A172 (cell line): ENCODE results near the gene SPAG17. TPM values are rescaled to one million over a fixed set of nuclear protein-coding genes. Genes with fewer than 3 reads are reported as not detected.
A peak's percentile ranks its signal among the peaks of the same experiment; 100 is the strongest.

Source experiments
- DNase-seq: peaks from one replicate; pipeline ENCODE4 v3.0.0-alpha.2; 2015; ENCODE audit warnings: low spot score
- total RNA-seq: library from RNA; depleted of rRNA; stranded (reverse); fragments of >200 nt; shearing (Covaris generic); gene quantifications from 2 replicates; pipeline ENCODE4 v1.2.3, GENCODE V29; 2014

Gene SPAG17
- total RNA-seq, 1 experiment from 2014 or later, result 0.12 TPM

GRCh38 chr1:118075116-118075515, 109.9 kb downstream of the SPAG17 start:
- peak; percentile 28 for DNase-seq

- peak; percentile 20 for DNase-seq
Observed at GRCh38 chr1:118073648-118074435, 111.2 kb downstream of the SPAG17 start.

- DNase-seq, result no peak
Observed at GRCh38 chr1:118049981-118050380, 135.0 kb downstream of the SPAG17 start.

GRCh38 chr1:118047650-118048224, 137.3 kb downstream of the SPAG17 start:
- DNase-seq, result no peak

- DNase-seq, result no peak
Observed at GRCh38 chr1:118047006-118047649, 137.9 kb downstream of the SPAG17 start.

DNA sequence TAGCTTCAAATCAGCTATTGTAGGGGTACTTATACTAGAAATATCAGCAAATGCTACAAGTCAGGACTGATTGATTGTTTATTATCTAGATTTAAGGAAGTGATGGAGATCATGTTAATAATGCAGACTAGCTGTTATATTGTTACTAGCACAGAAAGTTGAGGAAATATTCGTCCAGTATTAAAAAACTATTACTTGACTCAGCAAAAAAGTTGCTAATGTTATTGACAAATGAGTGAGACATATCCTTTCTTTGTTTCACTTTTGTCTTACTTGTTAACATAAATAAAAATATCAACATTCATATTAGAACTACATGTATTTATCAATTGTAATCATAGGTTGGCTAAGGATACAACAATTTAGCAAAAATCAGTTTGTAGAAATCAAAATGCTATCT, 141.4 kb downstream of the SPAG17 start:
- no peak for DNase-seq

DNA sequence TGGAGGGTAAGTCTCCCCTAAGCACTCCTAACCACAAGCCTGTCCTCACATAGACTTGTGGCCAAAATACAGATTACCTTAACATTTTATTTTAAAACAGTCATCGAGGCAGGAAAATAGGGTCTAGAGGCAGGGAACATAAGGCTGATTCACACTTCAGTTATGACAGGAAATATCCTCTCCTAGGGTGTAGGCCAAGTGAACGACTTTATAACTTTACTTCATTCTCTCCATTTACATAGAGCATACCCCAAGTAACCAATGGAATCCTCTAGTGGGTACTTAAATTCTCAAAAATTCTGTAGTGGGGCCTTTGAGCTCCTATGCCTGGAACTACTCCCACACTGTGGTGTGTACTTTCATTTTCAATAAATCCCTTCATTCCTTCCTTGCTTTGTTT, 142.5 kb downstream of the SPAG17 start:
- DNase-seq, result no peak

DNA sequence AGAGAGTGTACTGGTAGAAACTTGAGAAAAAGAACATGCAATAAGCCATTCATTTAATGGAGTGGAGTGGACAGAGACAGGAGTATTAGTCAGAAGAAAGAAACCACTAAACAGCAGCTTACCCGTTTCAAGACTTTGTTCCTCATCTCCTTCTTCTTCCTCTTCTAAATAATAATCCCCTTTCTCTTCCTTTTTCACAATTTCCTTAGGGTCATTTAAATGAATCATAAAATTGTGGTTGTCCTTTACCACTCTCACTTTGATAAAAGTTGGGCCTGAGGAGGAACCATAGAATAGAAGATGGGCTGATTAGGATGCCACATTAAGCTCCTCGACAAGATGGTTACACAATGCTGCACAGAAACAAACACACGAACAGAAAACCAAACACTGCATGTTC, 145.9 kb downstream of the SPAG17 start:
- no peak for DNase-seq

DNA sequence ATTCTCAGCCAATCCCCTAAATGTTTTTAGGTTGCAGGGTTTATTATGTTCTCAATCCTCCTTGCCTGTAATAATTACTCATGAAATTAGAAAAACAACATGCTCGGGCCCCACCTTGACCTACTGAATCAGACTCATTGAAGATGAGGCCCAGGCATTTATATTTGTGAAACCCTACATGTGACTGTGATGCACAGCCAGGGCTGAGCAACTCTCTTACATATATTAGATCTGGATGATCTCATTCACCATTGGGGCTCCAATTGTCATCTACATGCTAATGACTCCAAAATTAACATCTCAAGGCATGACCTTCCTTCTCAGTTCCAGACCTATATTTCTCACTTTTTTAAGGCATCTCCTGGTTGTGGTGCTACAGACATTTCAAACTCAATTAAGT, 152.1 kb downstream of the SPAG17 start:
- DNase-seq, result no peak

GRCh38 chr1:118028267-118028666, 156.8 kb downstream of the SPAG17 start:
- no peak for DNase-seq

DNA sequence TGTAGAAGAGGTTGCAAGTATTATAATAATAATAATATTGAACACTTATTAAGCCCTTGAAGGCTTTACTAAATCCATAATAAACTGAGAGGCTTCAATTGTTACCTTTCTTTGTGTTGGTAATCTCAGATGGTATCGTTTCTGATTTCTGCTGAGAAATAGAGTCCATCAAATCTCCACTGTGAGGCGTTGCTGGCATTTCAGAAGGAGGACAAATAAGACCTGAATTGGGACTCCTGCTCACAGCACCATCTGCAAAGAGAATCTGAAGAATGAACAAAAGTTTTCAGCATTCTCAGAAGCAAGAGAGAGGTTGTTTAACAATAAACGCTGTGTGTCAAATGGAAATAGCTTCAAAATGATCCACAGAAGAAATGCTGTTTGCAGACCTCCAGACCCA, 161.8 kb downstream of the SPAG17 start:
- DNase-seq, result no peak

GRCh38 chr1:118021668-118022067, 163.4 kb downstream of the SPAG17 start:
- peak; percentile 26 for DNase-seq

- no peak for DNase-seq
Observed at GRCh38 chr1:118018060-118018459, 167.0 kb downstream of the SPAG17 start.

- no peak for DNase-seq
Observed at GRCh38 chr1:118013938-118014337, 171.1 kb downstream of the SPAG17 start.

GRCh38 chr1:118013336-118013735, 171.7 kb downstream of the SPAG17 start:
- DNase-seq, result no peak

DNA sequence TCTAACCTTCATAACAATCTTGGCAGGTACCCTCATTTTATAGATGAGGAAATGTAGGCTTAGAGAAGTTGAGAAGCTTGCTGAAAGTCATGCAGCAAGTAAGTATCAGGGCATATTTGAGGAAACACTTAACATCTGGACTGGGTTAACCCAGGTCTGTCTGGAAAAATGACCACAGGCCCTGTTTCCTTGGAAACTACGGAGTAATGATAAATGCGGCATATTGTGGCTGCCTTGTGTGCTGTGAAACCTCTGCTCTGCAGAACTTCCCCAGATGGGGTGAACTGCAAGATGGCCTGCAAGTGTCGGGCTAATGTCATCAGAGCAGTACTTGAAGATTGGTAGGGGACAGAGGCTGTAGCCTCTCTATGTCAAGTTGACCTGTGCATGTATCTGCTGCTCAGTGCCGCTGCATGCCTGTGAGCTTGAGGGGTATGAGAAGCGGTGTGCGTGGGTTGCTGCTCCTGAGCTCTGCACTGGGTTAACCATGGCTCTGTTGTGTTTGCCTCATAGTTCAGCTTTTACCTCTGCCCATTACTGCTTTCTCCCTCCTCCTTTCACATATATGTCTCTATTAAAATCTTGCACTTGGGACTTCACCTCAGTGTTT, 172.4 kb downstream of the SPAG17 start:
- no peak for DNase-seq

DNA sequence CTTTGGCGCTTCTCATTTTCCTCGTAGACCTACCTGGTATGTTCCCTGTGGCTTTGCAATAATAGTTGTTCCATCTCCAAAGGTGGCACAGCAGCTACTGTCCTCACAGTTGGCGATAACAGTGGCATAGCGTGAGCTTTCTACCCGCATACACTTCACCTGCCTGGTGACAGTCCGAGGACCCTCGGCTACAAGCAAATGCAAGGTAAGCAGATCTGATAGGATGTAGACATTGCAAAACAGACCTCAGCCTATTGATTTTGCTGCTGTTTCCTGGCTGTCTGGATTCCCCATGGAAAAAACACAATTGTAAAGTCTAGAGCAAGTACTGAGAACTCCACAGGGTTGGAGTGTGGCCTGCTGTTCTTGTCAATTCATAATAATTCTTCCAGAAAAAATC, 177.0 kb downstream of the SPAG17 start:
- no peak for DNase-seq

DNA sequence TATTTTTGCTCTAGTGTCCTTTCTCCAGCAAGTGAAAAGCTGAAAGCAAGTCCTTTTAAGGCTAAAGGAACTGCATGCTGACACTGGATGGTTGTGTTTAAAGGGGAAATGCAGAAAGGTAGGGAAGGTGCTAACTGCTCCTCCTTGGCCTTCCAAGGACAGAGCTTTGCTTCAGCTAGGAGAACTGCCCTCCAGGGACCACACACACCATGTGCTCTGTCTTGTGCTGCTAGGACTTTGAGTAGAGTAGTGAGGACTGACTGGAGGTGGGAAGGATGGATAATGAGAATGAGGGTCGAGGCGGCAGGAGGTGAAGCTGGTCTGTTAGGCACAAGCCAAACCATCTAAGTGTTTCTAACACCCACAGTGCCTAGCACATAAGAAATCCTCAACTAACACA, 177.6 kb downstream of the SPAG17 start:
- no peak for DNase-seq

DNA sequence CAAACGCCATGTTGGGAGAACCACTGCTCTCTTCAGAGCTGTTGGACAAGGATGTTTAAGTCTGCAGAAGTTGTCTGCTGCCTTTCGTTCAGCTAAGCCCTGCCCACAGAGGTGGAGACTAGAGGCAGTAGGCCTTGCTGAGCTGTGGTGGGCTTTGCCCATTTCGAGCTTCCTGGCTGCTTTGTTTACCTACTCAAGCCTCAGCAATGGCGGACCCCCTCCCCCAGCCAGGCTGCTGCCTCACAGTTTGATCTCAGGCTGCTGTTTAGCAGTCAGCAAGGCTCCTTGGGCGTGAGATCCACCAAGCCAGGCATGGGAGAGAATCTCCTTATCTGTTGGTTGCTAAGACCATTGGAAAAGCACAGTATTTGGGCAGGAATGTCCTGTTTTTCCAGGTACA, 180.7 kb downstream of the SPAG17 start:
- DNase-seq, result no peak

DNA sequence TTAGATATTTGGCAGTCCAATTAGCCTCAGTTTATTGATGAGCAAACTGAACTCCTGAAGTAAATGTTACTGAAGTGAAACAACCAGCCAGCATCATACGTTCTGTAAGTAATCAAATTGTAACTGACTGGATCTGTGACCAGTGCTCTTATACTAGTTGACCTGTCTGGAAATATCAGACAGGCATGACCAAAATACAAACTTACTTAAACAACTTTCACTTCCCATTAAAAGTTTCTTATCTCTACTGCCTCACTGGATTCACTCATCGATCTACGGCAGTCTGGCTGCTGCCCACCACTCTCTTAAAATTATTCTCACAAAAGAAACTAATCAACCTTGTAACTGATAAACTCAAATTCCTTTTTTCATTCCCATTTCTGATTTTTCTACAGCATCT, 199.1 kb downstream of the SPAG17 start:
- DNase-seq, result no peak

- DNase-seq, result no peak
Observed at GRCh38 chr1:117985239-117985638, 199.8 kb downstream of the SPAG17 start.

- DNase-seq, result no peak
Observed at GRCh38 chr1:117981455-117982192, 203.4 kb downstream of the SPAG17 start.
